Medulla oblongata (tissue), 1 donor: ENCODE results near the gene MYCBPAP.

Source experiments
- DNase-seq: peaks from one replicate; pipeline ENCODE4 v3.0.0-alpha.2; 2015; ENCODE audit errors: extremely low spot score

Gene MYCBPAP

GRCh38 chr17:50507871-50508572 is at the start of gene MYCBPAP:
TSS of gene MYCBPAP (plus strand) at chr17:50508439. CDS start at chr17:50508675, 236 bp downstream.
- DNase-seq, result peak; percentile 67

- no peak for DNase-seq
Observed at GRCh38 chr17:50458701-50459676, 49.2 kb upstream of the MYCBPAP start.

GRCh38 chr17:50459756-50460155 is 48.5 kb upstream of the MYCBPAP start:
- no peak for DNase-seq

GRCh38 chr17:50460831-50461526 is 47.3 kb upstream of the MYCBPAP start:
- no peak for DNase-seq

- no peak for DNase-seq
Observed at GRCh38 chr17:50461550-50462132, 46.6 kb upstream of the MYCBPAP start.

GRCh38 chr17:50462446-50462845 is 45.8 kb upstream of the MYCBPAP start:
- DNase-seq, result no peak

- DNase-seq, result no peak
Observed at GRCh38 chr17:50464121-50464520, 44.1 kb upstream of the MYCBPAP start.

- no peak for DNase-seq
Observed at GRCh38 chr17:50464736-50465135, 43.5 kb upstream of the MYCBPAP start.

GRCh38 chr17:50465171-50465570 is 43.1 kb upstream of the MYCBPAP start:
- no peak for DNase-seq

GRCh38 chr17:50465635-50466034 is 42.6 kb upstream of the MYCBPAP start:
- DNase-seq, result no peak

- no peak for DNase-seq
Observed at GRCh38 chr17:50466371-50467113, 41.7 kb upstream of the MYCBPAP start.

- no peak for DNase-seq
Observed at GRCh38 chr17:50467114-50467854, 41.0 kb upstream of the MYCBPAP start.

GRCh38 chr17:50467855-50468303 is 40.4 kb upstream of the MYCBPAP start:
- DNase-seq, result no peak

GRCh38 chr17:50468304-50469207 is 39.7 kb upstream of the MYCBPAP start, which contains the start of gene CHAD:
TSS of gene CHAD (minus strand) at chr17:50468880. CDS start at chr17:50468813, 67 bp downstream.
- no peak for DNase-seq

GRCh38 chr17:50469208-50469605 is 39.0 kb upstream of the MYCBPAP start:
- no peak for DNase-seq

GRCh38 chr17:50469671-50470305 is 38.5 kb upstream of the MYCBPAP start:
- DNase-seq, result no peak

- no peak for DNase-seq
Observed at GRCh38 chr17:50470426-50470825, 37.8 kb upstream of the MYCBPAP start.
